Activated CD4-positive, alpha-beta T cell treated with anti-CD3 and anti-CD28 coated beads, Interleukin-2, amount 50 U/mL, for 24 hours (primary cell): Measurements from ENCODE around the gene CDC14A.
A peak's percentile ranks its signal among the peaks of the same experiment; 100 is the strongest.
"Not testable (repeated sequence)": the region's sequence is repeated elsewhere in the genome, so short reads cannot be mapped to it uniquely, and the experiment has no call there.

Experiments
- DNase-seq, 2 donors: peaks; one replicate each; pipeline ENCODE4 v3.0.0-alpha.2; 2020; ENCODE audit warnings: low read depth in 1 of 2, low spot score in 1 of 2

Gene CDC14A

GRCh38 chr1:100332331-100332730 is 20.0 kb upstream of the CDC14A start:
- no peak for DNase-seq

GRCh38 chr1:100335436-100335835 is 16.9 kb upstream of the CDC14A start:
- no peak for DNase-seq

GRCh38 chr1:100337878-100338277 is 14.4 kb upstream of the CDC14A start:
- not testable (repeated sequence) for DNase-seq

DNA sequence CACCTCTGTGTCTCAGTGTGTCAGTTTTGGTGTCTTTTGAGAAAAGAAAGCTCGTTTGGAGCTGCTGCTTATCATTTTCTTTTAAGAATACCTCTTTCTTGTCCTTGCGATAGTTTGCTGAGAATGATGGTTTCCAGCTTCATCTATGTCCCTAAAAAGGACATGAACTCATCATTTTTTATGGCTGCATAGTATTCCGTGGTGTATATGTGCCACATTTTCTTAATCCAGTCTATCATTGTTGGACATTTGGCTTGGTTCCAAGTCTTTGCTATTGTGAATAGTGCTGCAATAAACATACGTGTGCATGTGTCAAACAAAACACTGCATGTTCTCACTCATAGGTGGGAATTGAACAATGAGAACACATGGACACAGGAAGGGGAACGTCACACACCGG is 12.6 kb upstream of the CDC14A start:
- not testable (repeated sequence) for DNase-seq

- DNase-seq = no peak
Measured at GRCh38 chr1:100340494-100340893, 11.8 kb upstream of the CDC14A start.

DNA sequence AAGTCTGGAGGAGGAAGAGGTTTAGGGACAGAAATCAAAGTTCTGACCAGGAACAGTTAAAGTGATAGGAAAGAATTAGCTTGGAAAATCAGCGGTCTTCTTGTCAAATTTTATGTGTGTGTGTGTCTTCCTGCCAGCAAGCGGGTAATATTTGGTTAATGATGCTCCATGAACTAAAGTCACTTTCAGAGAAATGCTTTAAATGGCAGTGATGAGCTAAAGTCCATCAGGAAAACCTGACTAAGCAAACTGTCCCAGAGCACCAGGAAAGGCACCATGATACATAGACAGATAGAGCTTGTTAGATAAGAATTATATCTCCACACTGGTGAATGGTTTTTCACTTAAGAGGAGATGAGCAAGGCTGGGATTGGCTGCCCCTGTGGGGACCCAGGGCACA is 10.0 kb upstream of the CDC14A start:
- no peak for DNase-seq

DNA sequence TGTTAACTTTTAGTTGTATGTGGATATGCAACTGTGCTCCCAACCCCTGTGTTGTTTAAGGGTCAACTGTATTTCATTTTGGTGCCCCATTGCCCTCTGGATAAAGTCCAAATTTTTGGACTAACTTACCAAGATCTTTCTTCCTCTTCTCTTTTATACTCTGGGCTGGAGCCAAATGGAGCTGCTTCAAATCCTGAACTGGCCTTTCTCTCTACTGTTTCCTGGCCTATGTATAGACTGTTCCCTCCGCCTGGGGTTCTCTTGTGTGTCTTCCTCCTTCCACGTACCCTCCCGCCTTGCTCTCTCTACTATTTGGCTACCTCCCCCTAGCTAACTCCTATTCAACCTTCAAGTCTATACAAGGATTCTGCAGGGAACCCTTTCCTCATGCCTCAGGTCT is 8.4 kb upstream of the CDC14A start:
- DNase-seq = no peak

DNA sequence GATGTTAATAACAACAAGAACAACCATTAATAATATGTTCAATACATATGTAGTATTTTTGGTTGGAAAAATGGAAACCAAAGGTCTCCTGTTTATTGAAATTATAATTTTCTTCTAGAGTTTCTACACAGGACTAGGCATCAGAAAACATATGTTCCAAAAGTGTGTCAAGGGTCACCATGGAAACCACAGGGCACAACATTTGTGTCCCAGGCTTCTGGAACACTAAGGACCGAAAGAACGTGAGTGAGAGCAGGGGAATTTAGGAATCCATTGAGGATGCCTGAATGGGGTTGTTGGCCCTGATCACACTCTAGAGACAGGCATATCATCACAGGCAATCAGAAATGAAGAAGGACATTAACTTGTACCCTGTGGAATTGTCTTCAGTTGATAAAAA is 7.5 kb upstream of the CDC14A start:
- no peak for DNase-seq

- no peak for DNase-seq
Measured at GRCh38 chr1:100346387-100346786, 5.9 kb upstream of the CDC14A start.

GRCh38 chr1:100347009-100347966 is 5.0 kb upstream of the CDC14A start:
- no peak for DNase-seq

- DNase-seq = no peak
Measured at GRCh38 chr1:100348549-100349144, 3.7 kb upstream of the CDC14A start.

- no peak for DNase-seq
Measured at GRCh38 chr1:100349246-100349645, 3.1 kb upstream of the CDC14A start.

DNA sequence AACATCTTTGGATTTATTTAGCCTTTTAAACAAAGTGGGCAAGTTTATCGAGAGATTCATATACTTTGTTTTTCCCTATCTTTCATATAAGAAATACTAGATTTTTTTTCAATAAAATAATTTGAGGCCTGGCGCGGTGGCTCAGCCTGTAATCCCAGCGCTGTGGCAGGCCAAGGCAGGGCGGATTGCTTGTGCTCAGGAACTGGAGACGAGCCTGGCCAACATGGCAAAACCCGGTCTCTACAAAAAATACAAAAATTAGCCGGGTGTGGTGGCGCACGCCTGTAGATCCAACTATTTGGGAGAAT is 1.6 kb upstream of the CDC14A start:
- DNase-seq = no peak

DNA sequence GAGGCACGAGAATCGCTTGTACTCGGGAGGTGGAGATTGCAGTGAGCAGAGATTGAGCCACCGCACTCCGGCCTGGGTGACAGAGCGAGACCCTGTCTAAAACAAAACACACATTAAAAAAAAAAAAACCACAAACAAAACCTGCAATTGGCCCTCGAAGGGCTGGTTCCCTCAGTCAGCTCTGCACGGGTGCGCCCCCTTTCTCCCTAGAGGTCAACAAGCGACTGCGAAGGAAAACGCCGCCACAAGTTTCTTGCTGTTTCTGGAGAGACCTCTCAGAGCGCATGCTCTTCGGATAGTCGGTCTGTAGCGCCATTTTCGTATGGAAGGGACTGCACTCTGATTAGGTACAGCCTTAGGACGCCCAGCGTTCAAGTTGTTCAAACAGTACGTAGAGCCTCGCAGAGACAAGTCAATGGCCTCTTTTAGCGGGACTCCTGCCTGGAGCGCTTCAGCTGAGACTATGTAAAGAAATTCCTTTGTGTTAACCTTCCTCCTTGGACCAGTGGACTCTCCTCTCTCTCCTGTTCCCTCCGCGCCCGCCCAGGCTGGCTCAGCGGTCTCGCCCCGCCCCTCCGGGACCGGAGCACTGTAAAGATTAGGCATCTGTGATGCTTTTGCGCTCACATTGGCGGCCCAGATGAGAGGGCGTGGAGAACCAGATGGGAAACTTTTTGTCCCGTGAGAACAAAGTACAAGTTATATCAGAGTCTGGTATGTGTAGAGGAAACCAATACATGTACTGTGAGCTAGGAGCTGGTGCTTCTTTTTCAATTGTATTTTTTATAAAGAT is 1.0 kb upstream of the CDC14A start:
- peak; percentile 75 to 81 for DNase-seq

- peak; percentile 16 to 32 for DNase-seq
Measured at GRCh38 chr1:100353071-100353801, 930 bp downstream of the CDC14A start.

GRCh38 chr1:100353988-100354387 is 1.7 kb downstream of the CDC14A start:
- no peak for DNase-seq

DNA sequence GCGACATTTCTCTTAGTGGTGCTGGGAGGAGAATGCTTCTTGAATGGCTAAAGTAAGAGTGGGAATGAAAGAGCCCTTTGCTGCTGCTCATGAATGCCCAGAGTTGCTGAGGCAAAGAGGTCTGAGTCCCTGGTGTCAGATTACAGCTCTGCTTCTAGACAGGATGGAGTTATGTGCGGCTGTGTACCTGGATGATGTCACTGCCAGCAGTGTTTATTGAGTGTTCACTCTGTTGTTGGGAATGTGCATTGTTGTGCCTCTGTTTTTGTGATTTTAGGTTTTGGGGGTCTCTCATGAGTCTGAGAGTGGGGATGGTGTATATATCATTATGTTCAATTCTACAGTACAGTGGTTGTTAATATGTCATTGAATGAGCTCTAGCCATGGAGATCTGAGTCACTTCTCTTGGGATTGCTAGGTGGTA is 2.7 kb downstream of the CDC14A start:
- DNase-seq = no peak

- DNase-seq = no peak
Measured at GRCh38 chr1:100358210-100358609, 5.9 kb downstream of the CDC14A start.

DNA sequence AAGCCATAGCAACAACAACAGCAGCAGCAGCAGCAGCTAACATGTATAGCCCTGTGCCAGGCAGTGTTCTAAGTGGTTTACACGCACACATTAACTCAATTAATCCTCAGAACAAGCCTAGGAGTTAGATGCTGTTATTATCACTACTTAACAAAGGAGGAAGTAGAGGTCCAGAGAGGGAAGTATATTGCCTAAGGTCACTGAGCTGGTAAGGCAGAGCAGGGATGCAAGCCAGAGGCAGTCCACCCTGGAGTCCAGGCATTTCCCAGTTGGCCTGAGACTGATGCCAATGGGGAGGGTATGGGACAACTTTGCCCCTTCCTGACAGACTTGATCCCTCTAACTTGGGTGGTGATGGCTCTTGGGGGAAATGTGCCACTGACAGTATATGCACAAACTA is 6.8 kb downstream of the CDC14A start:
- DNase-seq = no peak

DNA sequence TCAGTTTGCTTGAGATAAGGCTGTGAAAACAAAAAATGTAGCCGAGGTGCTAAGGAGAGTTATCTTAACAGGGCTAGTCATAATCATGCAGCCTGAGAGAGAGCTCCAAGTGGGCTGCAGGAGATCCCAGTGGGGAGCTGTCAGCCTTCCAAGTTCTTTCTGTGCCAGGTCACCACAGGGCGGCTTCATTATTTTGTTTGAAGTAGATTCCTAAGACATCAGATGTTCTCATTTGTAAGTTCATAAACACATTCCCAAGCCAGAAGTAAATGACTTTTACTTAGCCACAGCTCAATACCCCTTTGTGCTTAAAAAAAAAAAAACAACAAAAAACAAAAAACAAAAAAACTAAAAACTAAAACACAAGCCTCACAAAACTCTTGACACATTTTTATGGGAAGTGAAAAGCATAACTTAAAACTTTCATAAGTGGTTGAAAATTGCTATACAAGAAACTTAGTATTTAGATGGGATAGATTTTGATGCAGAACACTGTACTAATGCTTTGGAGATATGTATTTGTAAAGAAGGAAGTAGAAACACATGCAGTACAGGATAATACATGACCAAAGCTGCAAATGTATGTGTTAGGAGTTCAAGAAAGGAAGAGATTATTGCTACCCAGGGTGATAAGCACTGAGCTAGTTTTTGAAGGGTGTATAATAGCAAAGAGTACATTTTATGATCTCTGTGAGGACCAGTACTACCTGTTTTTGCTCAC is 8.6 kb downstream of the CDC14A start:
- DNase-seq = no peak
